ENCODE data around the gene CES3.
A peak's percentile ranks its signal among the peaks of the same experiment; 100 is the strongest.
"Not testable (repeated sequence)": the region's sequence is repeated elsewhere in the genome, so short reads cannot be mapped to it uniquely, and the experiment has no call there.

Gene CES3

DNA sequence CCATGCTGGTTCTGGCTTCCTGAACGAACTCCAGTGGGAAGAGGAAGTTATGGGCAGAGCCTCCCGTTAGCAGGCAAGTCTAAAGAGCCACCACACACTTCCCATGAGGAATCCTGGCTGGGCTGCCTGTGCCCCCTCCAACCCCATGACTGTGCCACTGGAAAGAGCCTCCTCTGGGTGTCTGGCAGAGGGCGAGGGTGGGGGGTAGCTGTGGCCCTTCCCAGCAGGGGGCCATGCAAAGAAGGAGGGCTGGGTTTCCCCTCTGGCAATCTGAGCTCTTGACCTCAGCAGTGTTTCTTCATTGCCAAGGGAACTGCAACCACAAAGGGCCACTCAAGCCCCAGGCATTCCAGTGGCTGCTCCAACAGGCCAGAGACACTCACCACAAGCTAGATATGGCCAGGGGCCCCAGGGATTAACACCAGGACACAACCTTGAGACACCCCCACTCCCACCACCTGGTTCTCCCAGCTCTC is 34.1 kb upstream of the CES3 start:
- no peak for DNase-seq

DNA sequence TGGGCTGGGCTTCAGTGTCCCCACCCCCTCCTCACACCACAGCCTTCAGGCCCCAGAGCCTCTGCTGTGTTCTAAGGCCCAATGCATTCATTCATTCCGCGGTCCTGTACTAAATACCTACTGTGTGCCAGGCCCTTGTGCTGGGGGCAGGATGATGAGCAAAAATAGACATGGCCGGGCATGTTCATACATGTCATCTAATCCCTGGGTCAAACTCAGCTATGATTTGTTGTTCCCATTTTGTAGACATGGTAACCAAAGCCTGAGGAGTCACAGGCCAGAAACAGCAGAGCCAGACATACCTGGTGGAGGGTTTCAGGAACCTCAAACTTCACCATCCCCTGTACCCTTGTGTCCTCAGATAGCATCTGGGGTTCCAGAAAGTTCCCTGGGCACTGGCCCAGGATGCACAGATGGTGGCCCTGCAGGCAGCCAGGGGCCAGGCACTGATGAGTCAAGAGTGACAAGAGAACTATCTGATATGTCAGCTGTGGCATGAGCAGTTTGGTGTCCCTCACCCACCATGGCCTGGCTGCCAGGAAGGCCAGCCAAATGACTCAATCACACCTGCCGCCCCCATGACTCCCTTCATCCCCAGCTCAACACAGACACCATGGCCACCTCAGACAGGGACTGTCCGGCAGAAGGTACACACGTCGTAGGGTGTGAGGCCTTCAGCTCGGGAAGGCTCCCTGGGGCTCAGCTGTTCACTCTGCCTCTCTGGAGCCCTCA is 33.0 kb upstream of the CES3 start:
- DNase-seq, result peak in 1 of 2 experiments; percentile 18

DNA sequence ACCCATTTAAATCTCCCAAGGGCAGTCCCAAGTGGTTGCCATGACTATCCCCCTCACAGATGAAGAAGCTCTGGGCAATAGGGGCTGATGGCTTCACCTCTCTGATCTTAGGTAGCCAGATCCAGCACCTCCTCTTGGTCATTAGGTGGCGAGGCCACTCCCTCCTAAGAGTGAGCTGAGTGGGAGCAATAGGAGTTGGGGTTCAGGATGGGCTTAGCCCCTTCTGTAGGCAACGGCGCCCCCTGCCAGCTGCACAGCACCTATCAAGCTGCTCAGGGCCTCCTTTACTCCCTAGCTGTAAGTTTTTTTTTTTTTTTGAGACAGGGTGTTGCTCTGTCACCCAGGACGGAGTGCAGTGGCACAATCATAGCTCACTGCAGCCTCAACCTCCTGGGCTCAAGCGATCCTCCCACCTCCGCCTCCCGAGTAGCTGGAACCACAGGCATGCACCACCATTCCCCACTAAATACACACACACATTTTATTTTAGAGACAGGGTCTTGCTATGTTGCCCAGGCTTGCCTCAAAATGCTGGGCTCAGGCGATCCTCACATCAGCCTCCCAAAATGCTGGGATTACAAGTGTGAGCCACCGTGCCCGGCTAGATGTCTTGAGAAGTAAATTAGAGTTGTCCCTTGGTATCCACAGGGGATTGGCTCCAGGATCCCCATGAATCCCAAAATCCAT is 32.2 kb upstream of the CES3 start:
- DNase-seq, result peak in 1 of 2 experiments; percentile 32

DNA sequence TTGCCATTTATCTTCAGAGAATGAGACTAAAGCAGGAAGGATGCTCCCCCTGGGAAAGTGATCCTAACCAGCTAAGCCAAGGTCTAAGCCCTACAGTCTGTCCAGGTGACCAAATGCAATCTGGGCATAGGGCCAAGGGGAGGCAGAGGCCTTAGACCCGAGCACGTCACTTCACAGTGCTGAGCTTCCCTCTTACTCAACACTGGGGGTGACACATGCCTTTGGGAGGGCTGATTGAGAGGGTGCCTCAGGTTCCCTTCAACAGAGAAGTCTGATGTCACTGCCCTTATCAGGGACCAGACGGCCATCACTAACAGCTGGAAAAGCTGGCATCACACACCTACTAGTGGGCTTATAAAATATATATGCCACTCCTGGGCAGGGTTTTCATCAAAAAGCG is 30.9 kb upstream of the CES3 start:
- no peak for DNase-seq

DNA sequence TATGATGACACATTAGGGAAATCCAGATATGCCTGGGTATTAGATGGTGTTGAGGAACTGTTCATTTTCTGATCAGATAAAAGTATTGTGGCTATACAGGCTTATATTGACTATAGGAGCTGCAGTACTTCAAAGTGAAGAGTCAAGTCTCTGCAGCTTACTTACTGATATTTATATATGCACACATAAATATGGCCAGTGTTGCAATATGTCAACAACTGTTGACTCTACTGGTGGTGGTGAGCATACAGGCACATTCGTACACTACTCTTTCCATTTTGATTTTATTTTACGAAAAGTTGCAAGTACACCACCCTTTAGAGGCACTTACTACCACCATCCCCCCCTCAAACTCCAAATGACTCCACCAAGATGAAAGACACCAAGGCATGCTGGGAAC is 29.4 kb upstream of the CES3 start:
- DNase-seq, result no peak

DNA sequence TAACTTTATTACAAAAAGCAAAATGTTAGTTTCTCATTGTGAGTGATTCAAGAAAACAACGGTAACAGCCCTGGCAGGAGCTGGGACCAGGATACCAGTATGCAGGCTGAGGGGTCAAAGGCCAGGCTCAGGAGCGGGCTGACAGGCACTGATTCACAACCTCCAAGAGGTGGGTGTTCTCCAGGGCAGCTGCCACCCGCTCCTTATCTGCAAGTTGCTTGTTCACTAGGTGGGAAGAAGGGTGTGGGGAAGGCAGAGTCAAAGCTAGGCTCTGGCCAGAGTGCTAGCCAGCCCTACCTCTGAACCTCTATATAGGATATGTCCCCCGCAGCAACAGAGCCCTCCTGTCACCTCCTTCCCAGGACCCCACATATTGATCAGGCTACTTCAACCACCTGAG is 29.0 kb upstream of the CES3 start:
- no peak for DNase-seq

DNA sequence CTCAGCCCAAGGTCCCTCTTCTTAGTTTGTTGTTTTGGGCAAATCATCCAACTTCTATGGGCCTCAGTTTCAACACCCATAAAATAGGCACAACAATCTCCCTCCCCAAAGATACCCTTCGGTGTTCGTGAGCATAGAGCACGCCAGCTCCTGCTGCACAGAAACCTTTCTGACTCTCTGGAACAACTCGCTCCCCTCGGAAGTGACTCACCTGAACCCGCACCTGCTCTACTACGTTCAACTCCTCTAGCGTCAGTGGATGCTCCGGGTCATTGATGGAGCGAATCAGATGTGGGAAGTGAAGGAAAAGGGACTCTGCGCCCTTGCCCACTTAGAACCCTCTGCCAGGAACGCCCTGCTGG is 27.3 kb upstream of the CES3 start:
- DNase-seq, result no peak

DNA sequence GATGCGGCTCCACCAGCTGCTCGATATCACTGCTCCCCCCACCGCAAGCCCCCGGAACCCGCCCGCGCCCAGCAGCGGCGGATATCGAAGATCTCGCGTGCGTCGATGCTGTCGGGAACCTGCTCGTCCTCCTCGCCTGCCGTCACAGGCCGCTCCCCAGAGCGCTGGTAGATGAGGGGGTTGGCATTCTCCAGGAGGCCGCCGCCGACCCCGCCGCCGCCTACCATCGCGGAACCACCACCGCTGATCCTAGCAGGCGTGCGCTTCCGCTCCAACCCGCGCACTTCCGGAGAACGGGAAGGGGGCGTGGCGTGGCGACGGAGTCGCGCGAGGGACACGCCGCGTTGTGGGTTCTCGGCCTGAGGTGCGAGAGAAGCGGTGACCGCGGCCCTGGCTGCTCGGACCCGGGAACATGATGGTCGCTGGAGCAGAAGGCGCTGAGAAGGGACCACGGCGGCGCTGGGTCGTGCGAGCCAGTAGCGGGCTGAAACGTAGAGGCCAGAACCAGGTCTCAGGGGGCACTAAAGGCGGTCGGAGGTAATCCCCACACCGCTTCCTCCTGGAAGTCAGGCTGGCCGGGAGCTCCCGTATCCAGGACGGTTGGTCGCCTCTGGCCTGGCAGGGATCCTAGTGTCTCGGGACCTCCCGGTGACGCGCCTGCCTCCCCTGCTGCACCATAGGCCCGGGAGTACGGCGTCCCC is 26.8 kb upstream of the CES3 start, which contains the start of gene CIAO2B:
Gene CIAO2B, minus strand, starts transcription at position 265 of the 701 bp plus-strand sequence. Its CDS starts 38 bp downstream, at position 227.
- peak; percentile 66 to 83 for DNase-seq

DNA sequence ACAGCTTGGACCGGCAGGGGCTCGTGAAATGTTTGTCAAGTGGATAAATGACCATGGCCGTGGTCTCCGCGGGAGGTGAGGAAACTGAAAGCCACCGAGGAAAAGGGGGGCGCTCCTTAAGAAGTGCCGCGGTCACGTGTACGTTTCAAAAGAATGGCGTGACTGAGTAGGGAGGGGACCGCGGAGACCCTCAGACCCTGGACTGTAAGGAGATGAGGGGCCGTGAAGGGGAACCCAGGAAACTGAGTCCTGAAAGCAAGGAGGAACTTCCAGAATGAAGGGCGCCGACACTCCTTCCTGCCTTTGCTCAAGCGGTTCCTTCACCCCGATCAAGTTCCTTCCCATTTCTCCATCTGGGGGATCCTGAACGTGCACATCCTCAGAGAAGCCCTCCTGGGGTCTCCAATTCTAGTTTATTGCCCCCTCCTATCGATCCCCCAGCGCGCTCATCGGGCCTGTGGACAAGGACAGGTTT is 26.2 kb upstream of the CES3 start:
- not testable (repeated sequence) for DNase-seq

DNA sequence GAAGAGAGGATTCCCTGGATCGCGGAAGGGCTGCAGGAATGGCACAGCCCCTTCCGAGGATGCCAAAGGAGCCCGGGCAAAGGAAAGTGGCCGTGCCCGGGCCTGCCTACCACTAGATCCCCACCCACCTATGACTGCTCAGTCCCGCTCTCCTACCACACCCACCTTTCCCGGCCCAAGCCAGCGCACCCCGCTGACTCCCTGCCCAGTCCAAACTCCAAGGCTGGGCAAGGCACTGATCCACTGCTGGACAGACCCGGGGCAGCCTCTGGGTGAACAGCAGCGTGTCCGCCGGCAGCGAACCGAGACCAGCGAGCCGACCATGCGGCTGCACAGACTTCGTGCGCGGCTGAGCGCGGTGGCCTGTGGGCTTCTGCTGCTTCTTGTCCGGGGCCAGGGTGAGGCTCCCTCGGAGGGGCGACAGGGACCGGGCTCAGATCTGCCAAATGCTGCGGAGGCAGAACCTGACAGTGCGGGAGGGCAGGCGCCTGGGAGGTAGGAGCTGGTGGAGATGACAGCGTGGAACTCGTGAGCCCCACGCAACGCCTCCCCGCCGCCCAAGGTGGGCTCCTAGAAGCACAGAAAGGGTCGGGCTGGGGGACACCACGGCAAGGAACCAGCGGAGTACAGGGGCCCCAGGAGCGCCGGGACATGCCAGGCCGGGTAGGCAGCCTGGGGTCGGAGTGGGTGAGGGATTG is 25.6 kb upstream of the CES3 start, which contains the start of gene CES2:
Gene CES2, plus strand, starts transcription at position 203 of the 698 bp plus-strand sequence. Its CDS starts 120 bp downstream, at position 323.
- no peak for DNase-seq

DNA sequence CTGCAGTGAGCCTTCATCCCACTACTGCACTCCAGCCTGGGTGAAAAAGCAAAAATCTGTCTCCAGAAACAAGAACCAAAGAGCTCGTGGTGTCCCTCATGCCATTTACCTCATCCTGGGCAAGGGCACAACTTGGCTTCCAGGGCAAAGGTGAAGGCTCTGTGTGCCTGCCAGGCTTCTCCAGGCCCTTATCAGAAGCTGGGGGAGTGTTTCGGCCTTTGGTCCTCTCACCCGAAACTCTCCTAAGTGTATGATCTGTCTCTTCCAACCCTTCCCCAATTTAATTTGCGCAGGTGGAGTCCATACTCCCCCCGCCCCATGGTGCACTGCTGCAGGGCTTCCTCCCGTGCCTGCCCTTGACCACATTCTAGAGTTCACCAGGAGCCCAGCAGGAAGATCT is 24.6 kb upstream of the CES3 start:
- DNase-seq, result no peak

DNA sequence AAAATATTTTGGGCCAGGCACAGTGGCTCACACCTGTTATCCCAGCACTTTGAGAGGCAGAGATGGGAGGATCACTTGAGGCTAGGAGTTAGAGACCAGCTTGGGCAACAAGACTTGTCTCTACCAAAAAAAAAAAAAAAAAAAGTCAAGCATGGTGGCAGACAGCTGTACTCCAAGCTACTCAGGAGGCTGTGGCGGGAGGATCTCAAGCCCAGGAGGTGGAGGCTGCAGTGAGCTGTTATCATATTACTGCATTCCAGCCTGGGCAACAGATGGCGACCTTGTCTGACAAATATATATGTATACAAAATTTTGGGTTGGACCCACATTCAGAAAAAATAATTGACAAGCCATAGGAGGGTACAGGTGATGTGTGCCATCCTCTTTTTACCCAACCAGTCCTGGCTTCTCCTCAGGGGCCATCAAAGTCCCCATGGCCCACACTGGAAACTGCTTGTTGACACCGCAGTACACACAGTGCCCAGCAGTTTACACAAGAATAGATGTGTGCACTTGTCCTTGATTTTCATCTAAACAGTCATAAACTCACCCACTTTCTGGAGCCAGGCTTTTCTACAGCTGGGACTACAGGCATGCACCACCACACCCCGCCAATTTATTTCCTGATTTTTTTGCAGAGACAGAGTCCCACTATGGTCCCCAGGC is 24.0 kb upstream of the CES3 start:
- no peak for DNase-seq

DNA sequence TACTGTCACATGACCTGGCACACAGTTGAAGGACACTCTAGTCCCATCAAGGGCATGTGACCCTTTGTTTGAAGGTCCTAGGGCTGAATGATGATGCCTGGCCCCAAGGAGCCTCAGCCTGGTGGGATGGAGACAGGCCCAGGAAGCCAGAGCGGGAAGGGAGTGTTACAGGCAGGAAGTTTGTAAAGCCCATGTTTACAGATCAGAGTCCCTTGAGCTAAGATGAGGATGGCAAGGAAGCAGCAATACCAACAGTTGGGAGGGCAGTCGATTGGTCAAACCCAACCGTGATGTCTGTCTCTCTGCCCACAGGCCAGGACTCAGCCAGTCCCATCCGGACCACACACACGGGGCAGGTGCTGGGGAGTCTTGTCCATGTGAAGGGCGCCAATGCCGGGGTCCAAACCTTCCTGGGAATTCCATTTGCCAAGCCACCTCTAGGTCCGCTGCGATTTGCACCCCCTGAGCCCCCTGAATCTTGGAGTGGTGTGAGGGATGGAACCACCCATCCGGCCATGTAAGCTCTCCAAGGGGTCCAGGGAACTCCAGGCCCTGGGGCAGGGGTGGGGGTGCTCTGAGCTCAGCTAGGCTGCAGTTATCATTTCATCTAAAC is 23.2 kb upstream of the CES3 start:
- DNase-seq, result no peak

DNA sequence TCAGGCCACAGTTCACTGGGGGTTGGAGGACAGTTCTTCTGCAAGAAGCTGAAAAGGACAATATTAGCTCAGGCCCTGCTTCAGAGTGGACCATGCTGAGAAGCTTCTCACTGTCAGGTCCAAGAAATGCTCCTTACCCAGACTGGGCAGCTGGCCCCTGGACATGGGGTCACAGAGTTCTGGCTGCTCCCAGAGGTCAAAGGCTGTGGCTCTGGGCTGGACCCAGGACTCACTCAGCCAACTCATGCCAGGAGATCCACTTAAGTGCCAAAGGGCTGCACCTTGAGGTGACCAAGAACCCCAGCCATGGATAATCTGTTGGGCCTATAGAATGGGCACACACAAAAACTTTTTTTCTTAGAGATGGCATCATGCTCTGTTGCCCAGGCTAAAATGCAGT is 21.7 kb upstream of the CES3 start:
- DNase-seq, result no peak

DNA sequence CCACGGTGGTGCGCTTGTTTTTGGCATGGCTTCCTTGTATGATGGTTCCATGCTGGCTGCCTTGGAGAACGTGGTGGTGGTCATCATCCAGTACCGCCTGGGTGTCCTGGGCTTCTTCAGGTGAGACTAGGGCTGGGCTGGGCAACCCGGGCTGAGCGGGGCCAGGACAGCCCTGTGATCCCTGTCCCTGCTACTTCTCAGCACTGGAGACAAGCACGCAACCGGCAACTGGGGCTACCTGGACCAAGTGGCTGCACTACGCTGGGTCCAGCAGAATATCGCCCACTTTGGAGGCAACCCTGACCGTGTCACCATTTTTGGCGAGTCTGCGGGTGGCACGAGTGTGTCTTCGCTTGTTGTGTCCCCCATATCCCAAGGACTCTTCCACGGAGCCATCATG is 20.8 kb upstream of the CES3 start:
- no peak for DNase-seq

DNA sequence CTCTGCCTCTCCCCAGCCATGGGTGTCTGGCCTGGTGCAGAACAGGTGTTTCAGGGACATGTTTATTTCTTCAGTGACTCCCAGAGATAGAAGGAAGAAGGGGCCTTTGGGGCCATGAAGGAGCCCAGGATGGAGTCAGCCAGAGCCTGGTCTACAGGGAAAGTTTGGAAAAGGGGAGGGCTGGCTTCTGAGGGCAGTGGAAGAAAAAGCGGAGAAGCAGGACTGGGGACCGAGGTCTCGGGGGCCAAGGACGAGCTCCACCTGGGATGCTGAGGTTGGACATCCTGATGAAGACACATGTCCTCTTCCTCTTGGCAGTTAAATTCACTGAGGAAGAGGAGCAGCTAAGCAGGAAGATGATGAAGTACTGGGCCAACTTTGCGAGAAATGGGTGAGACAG is 18.1 kb upstream of the CES3 start:
- DNase-seq, result no peak

DNA sequence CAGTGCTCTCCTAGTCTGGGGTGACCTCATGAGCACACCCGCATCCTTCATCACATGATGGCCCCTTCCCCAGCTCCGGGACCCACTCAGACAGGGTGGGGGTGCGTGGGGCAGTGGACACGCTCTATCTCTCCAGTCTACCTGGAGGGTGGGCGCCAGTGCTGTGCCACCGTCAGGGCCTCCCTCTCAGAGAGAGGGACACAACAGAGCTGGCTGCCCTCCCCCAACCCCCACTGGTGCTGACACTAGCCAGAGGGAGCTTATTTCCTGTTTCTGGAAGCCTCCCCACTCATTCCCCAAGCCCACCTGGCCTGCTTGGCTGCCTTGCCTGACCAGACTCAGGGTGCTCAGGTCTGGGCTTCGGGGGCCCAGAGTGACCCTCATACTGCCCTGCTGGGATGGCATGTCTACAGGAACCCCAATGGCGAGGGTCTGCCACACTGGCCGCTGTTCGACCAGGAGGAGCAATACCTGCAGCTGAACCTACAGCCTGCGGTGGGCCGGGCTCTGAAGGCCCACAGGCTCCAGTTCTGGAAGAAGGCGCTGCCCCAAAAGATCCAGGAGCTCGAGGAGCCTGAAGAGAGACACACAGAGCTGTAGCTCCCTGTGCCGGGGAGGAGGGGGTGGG is 17.5 kb upstream of the CES3 start:
- no peak for DNase-seq

DNA sequence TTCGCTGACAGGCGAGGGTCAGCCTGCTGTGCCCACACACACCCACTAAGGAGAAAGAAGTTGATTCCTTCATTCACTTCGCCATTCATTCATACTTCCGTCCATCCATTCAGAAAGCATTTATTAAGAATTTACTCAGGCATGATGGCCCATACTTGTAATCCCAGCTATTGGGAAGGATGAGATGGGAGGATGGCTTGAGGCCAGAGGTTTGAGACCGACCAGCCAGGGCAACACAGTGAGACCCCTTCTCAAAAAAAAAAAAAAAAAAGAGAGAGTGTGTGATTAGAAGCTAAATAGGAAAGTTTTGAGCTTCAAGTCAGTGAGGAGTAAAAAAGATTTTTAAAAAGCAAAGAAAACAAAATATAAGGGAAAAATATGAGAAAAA is 17.0 kb upstream of the CES3 start:
- no peak for DNase-seq

DNA sequence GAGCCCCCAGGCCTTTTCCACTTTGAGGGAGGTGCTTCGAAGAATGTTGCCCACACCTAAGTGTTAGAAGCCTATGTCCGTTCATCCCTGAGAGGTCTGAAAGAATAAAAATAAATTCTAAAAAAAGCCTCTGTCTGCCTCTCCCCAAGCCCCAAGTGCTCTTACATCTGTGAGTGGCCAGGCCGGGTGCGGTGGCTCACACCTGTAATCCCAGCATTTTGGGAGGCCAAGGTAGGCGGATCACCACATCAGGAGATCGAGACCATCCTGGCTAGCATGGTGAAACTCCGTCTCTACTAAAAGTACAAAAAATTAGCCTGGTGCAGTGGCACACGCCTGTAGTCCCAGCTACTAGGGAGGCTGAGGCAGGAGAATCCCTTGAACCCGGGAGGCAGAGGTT is 16.1 kb upstream of the CES3 start:
- DNase-seq, result not testable (repeated sequence)

DNA sequence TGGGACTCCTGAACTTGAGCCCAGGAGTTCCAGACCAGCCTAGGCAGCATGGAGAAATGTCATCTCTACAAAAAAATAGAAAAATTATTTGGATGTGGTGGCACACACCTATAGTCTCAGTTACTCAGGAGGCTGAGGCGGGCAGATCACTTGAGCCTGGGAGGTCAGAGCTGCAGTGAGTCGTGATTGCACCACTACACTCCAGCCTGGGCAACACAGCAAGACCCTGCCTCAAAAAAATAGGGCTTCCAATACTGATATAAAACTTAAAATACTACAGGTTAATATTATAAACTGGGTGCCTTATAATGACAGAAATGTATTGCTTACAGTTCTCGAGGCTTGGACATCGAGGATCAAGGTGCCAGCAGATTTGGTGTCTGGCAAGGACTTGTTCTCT is 15.1 kb upstream of the CES3 start:
- no peak for DNase-seq

DNA sequence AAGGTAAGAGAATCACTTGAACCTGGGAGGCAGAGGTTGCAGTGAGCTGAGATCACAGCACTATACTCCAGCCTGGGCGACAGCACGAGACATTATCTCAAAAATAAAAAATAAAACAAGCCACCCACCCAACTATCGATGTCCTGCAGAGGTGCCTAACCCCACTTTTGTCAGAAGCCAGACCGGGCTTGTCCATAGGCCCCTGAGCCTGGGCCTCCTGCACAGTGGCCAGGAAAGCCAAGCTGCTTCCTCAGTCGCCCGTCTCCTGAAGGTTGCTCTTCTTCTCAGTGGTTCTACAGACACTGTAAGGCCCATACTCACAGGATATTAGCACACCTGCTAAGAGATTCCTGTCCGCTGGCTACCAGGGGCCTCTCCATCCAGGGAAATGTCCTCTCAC is 14.5 kb upstream of the CES3 start:
- DNase-seq, result no peak

DNA sequence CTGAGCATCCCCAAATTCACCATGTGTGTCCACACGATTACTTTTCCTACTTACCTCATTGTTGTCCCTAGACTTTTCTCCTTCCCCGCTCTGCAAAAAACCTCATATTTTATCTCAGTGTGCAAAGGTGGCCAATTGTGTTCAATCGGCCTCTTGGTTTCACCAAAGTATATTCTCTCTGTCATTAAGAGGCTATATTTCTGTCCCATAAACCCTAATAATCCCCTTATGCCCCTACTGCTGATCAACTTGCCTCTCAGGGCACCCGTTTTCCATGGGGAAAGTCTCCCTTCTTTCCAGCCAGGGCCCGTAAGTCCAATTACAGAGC is 14.1 kb upstream of the CES3 start:
- DNase-seq, result no peak

Data from NCI-H524 (cell line).